Right renal cortex interstitium (tissue), 3 donors: ENCODE measurements around the gene MUC13. TPM values are rescaled to one million over a fixed set of nuclear protein-coding genes. Genes with fewer than 3 reads are reported as not detected.

Source experiments
- DNase-seq, 3 donors: peaks; one replicate each; pipeline ENCODE4 v3.0.0-alpha.2; 2013; ENCODE audit warnings: low read depth in 3 of 3, low spot score in 2 of 3
- polyA plus RNA-seq, 3 donors: library from polyadenylated mRNA; unstranded; fragments of 120-200 nt; gene quantifications; one replicate each; pipeline ENCODE4 v1.2.1, GENCODE V29; 2013; ENCODE audit not compliant: insufficient read length in 3 of 3

MUC13 gene
- polyA plus RNA-seq, 3 donors: not detected

DNA sequence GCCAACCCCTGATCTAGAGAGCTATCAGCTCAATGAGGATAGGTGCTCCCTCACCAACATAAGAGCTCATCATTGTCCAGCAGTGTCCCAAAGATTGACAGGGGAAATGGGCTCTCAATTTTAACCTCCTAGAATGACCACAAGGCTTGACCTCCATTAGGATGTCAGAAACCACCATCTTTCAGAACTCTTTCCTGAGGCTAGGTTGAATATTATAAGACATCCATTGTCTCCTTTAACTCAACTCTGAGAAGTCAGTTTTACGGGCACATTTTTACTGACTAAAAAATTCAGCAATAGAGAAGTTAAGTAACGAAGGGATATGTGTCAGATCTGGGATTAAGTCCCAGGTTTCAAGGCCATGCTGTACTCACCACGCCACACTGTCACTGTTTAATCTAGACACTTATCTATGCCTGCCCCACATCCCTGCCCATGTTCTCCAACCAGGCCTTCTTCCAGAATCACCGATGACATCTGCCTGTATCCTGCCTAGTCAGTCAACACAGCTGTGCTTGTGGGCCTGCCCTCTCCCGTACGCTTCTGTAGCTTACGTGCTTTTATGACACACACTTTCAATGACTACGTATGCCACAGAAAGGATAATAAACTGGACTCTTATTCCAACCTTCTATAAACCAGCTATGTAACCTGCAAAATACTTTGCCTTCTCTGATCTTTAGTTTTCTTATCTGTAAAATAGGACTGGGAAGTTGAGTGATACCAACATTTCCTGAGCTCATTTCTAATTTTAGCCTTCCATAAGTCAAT lies 17.1 kb upstream of the MUC13 start:
- no peak for DNase-seq

DNA sequence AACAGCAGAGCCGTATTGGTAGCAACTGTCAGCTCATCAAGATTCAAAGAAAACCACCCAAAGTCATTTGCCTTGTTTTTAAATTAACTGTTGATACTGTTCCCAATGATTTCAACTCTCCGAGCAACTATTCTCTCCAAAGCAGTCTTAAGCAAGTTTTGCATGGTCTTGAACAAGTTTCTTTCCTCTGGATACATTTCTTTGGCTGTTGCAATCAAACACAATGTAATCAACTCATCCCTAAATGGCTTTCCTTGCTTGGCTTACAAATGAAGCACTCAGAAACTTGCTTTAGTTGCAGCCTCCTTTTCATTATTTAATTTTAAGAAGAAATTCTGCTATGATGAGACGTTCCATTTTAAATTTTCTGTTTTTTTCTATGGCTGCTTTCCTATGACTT lies 15.5 kb upstream of the MUC13 start:
- DNase-seq: no peak

DNA sequence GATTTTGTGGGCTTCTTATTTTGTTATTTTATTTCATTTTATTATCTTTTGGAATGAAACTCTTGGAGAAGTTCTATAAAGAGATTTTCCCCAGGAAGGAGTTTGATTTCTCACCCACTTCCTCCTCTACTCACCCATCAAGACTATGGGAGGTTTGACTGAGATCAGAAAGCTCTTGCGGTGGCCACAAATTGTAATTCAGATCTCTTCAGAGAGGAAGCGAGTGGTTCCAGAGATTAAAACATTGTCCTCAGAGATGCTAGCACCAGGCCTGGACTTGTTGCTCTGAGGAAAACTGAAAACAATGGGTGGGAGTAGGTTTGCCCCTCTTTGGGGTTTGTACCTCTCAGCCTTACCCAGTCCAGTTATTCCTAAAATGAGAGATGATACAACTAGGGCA lies 8.1 kb upstream of the MUC13 start:
- DNase-seq: no peak

DNA sequence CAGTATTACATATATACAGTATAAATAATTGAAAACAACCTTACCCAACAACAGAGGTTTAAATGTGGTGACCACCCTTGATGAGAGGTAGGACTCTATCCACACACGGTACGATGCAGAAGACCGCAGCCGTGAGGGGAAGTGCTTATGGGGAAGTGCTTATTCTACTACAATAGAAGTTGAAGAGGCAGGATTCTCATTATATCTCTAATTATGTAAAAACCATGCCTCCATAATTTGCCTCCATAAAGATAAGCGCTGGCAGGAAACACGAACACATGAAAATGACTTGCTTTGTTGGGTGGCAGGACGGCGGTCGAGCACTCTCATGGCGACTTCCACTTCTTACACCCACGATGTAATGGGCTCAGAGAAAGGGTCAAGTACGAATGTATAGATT lies 7.2 kb upstream of the MUC13 start:
- no peak for DNase-seq

DNA sequence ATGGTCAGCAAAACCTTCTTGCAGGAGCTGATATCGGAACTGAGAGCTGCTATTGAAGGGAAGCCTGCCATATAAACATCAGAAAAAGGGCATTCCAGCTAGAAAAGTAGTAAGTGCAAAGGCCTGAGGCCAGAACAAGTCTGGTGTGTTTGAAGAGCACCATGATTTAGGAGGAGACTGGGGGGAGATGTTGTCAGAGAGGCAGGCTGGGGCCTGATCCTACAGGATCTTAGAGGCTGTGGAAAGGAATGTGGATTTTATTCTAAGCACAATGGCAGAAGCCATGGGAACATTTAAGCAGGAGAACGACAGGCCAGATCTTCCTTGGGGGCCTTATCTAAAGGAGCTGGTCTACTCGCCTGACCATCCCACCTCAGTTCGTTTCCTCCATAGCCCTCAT lies 5.1 kb upstream of the MUC13 start:
- DNase-seq: no peak

DNA sequence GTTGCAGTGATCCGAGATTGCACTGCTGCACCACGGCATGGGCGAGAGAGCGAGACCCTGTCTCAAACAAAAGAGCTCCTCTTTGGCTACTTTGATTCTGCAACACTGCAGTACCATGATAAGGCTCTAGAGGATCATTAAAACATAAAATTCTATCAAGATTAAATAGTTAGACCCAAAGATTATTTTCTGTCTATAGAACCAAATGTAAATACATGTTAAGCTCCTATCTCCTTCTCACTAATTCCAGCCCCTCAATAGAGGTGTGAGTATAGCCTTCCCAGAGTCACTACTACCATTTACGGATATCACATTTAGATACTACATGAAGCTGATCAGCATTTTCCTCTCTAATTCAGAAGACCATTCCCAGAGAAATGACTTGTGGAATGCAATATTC lies 4.3 kb upstream of the MUC13 start:
- no peak for DNase-seq

DNA sequence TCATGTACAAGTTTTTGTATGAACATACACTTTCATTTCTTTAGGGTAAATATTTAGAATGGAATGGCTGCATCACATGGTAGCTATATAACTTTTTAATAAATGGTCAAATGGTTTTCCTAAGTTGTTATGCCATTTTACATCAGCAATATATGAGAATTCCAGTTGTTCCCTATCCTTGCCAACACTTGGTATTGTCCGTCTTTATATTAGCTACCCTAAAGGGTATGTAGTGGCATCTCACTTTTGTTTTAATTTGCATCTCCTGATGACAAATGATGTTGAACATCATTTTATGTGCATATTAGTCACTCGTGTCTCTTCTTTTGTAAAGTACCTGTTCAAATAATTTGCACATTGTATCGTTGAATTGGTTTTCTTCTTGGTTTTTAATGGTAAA lies 2.5 kb upstream of the MUC13 start:
- no peak for DNase-seq

DNA sequence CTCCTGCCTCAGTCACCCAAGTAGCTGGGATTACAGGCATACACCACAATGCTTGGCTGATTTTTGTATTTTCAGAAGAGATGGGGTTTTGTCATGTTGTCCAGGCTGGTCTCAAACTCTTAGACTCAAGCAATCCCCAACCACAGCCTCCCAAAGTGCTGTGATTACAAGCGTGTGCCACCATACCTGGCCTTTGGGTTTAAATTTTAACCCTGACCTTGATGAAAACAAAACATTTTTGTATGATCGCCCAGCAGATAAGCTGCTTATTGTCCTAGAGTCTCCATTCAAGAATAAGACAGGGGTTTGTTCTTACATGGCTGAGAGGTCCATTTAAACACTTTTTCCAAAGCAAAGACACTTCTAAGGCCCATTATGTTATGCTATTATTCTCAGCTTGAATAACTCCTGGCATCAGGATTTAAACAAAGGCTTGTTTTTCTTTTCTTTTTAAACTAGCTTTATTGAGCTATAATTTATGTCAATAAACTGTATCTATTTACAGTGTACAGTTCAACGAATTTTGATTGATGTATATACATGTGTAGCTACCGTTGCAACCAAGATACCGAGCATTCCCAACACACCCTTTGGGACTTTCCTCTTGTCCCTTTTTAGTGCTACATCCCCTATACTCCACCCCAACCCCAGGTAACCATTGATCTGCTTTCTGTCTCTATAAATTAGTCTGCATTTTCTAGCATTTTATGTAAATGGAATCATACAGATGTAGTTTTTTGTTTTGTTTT lies 1.4 kb upstream of the MUC13 start:
- DNase-seq: no peak

DNA sequence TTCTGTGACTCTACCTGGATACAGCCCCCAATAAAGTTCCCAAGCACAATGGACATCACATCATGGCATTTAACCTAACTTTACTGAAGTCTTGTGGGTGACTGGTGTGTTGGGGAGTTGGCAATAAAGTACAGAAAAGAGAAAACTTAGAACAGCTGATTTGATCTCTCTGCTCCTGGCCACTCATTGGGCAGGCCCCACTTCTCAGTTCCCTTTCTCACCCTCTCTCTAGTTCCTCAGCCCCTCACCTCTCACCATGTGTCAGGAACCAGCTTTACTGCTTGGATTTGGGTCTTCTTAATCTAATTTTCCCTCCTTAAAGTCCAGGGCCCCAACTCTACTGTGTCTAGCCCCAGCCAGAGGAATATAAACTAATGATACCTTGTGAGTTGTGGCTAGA lies 713 bp upstream of the MUC13 start:
- no peak for DNase-seq

DNA sequence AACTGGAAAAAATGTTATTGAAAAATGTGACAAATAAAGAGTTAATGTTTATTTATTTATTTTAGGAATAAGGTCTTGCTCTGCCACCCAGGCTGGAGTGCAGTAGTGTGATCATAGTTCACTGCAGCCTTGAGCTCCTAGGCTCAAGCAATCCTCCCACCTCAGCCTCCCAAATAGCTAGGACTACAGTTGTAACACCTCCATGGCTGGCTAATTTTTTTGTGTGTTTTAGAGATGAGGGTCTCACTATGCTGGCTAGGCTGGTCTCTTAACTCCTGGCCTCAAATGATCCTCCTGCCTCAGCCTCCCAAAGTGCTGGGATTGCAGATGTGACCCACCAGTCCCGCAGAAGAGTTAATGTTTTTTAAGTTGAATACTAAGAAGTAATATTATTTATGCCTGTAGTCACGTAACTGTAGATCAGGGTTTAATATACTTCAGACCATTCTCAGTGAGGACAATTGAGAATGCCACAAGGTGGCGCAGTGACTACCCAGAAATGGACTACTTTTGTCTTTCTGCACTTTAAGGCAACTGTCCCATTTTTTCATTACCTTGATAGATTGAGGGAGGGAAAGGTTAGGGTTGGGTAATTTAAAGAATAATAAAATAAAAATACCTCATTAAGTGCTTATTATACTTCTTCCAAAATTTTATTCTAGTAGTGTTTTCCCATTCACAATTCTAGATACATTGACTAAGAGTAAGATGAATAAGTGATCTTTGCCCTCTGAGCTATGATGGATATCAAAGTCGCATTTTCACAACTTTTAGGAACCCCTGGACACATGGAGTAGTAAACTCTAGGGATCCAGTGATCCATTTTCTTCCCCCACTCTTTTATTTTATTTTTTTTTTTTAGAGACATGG lies 6.0 kb downstream of the MUC13 start:
- DNase-seq: peak; percentile 29 to 39 (median 33)

DNA sequence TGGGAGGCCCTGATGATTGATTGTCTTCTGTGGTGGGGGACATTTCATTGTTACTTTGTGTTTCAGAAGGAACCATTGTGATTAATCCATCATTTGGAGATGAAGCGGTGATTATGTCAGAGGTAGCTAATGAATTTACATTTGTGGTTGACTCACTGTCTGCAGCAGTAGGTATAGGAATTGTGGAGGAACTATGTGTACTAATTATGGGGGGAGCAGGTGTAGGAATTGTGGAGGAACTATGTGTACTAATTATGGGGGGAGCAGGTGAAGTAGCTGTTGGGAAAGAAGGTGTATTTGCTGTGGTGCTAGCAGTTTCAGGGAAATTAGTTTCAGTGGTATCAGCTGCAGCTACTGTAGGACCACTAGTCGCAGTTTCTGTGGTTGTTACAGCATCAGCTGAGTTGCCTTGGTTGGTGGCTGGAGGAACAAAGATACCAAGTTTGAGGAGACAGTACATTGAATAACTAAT lies 6.9 kb downstream of the MUC13 start:
- no peak for DNase-seq

DNA sequence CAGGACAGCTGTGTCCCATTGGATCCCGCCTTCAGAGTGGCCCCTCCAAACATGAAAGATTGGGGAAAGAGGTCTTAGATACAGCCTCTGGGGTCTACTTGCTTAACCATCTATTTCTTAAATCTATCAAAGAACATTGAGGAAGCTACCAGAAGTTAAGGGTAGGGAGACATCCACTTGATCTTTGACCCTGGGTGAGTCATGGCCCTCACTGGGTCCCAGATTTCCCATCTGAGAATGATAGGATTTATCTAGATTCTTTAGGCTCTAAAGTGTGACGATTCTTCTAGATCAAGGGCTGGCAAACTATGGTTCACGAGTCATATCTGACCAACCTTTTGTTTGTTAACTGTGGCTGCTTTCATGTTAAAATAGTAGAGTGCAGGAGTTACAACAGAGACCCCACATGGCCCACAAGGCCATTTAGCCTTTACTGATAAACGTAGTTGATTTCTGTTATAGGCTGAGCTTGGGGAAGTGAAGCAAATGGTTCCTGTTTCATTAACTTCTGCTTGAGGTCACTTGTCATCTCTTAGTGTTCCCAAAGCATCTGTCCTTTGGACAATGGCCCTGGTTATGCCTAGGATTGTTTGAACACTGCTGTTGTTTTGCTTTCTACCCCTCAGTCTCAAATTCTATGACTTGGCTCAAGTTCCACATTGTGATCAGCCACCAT lies 8.0 kb downstream of the MUC13 start:
- DNase-seq: no peak

DNA sequence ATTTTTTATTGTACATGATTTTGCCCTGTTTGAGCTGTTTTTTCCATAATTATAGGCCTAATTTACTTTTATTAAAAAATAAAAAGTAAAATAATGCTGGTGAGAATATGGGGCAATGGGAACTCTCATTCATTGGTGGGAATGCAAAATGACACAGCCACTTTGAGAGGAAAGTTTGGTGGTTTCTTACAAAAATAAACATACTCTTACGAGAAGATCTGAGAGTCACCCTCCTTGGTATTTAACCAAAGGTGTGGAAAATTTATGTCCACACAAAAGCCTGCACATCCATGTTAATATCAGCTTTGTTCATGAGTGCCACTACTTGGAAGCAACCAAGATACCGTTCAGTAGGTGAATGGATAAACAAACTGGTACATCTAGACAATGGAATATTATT lies 9.8 kb downstream of the MUC13 start:
- DNase-seq: no peak

DNA sequence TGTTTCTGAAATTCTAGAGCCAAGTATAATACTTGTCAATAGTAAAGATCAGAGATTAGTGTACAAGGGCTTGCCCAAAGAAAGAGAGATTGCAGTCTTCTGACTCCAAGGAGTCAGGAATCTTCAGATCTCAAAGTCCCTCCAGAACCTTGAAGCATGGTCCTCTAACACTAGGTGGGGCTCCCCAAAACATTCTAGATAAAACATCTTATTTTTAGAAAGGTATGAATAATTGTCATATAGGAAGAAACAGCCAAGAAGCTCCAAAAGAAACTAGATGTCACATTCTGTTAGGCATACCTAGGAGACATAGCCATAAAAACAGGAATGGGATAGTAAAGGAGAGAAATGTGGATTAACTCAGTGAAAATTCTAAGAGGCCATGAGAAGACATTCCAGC lies 10.7 kb downstream of the MUC13 start:
- no peak for DNase-seq

DNA sequence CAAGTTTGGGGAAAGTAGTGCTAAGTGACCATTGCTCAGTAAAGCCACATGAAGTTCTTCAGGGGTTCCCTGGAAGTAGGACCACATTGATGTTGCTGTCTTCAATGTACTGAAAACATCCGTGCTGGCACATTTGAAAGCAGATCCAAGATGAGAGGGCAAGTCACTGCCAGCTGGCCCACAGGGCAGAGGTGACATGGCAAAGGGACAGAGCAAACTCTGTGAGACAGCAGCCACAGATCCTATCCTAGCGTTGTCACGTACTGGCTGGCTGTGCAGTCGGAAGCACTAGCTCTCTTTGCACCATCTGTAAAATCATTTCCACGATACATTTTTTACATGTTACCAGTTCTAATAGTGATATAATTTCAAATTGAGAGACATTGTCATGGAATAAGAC lies 13.8 kb downstream of the MUC13 start:
- DNase-seq: no peak

DNA sequence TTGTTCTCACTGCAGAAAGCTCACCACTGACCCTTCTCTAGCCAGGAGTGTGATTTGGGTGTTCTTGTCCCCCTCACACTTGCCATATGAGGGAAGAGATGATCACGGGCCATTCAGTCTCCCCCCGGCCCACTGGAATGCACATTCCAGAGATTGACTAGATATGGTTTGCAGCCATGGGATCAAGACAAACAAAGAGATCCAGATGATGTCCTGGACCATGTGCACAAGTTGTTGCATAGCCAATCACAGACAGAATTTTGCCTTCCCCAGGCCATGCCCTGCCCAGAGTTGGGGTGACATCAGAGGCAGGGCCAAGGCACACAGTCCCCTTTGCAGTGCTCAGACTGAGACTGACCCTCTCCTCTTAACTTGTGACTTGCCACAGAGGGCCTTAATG lies 14.8 kb downstream of the MUC13 start:
- no peak for DNase-seq

DNA sequence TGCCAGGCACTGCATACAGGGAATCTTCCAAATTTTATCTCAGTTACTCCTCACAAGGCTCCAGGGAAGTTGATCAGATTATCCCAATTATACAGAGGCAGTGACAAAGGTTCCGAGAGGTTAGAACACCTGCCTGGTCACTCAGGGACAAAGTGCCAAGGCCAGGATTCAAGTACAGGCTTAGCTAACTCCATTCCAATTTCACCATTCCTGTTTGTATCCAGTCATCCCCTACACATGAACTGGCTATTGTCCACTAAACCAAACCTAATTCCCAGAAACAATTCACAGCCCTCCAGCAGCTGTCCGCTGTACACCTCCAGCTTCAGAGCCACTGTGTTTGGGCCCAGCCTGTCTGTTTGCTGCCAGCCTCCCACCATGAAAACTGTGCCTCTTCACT lies 16.0 kb downstream of the MUC13 start:
- no peak for DNase-seq

DNA sequence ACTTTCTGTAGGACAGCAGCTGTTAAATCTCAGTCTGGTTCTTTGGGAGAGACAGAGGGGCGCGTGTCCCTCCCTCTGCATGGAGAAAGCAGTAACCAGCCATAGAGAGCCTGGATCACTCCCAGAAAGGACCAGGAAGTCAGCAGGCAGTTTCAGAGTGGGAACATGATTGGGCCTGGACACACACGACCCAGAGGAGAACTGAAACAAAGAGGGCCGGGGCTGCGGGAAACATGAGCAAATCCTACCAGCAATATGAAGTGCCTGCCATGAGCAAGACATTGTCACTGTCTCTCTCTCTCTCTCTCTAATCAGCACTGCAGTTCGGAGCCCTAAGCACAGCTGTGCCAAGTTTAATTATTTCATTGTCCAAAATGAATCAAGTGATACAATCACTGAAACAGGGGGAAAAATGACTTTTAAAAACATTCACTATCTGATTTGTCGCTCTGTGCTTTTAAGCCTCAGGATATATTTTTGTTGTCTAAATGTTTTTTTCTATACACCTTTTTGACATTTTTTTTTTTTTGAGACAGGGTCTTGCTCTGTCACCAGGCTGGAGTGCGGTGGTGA lies 17.6 kb downstream of the MUC13 start:
- no peak for DNase-seq

DNA sequence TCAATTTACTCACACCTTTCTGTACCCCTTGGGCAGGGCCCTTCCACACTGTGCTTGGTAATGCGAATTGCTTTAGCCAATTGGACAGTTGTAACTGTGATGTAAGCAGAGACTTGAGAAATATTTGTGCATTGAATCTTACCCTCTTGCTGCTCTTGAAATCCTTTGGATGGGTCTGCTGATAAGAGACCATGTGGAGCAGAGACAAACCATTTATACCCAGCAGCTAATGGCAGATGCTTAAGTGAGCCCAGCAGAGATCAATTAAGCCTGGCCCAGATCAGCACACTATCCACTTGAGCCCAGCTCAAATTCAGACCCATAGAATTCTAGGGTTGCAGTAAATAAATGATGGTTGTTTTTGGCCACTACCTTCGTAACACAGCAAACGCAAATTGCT lies 19.3 kb downstream of the MUC13 start:
- DNase-seq: no peak

DNA sequence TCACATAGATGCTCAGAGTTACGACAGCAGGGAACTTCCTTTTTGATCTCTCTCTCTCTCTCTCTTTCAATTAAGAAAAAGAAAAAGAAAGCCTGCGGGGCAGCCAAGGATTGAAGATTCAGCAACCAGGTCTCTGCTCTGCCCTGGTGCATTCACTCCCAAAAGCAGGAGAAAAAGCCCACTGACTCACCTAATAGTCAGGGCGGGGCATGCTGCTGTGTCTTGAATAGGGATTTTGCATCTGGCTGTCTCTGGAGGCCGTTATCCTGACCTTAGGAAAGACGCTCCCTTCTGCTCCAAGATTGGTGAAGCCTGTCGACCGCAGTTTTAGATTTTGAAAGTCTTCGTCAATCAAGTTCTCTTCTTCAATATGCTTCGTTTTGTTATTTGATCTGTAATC lies 26.6 kb downstream of the MUC13 start:
- no peak for DNase-seq
